Keratinocyte (primary cell): Measurements from ENCODE around the gene GOLGB1.

Experiments used
- CTCF ChIP-seq, 3 experiments: IDR thresholded peaks in 1 of 3; conservative IDR thresholded peaks in 1 of 3; optimal IDR thresholded peaks in 1 of 3; 2 replicates in 2 of 3; 3 replicates in 1 of 3; pipeline versions ENCODE3 to v1.5.1; 2011; ENCODE audit warnings: low read length in 3 of 3, mild to moderate bottlenecking in 3 of 3, moderate library complexity in 2 of 3, control low read depth in 1 of 3, inconsistent platforms in 1 of 3; ENCODE audit not compliant: insufficient read depth in 2 of 3; ENCODE audit errors: extremely low read depth in 1 of 3
- EZH2 ChIP-seq: IDR thresholded peaks from one replicate; pipeline ENCODE4 v1.6.1; 2012; ENCODE audit warnings: inconsistent platforms, mild to moderate bottlenecking, low read length, moderate library complexity

- TF ChIP-seq CTCF (optimal IDR thresholded peaks at IDR 0.05 in 1 of 3, IDR thresholded peaks at IDR 0.05 in 1 of 3, conservative IDR thresholded peaks at IDR 0.05 in 1 of 3; ENCODE audit: extremely low read depth in 1 of 3, insufficient read depth in 2 of 3, low read length in 3 of 3) (no peak), EZH2 (no peak)
Measured at GRCh38 chr3:121627211-121627610, 122.3 kb downstream of the GOLGB1 start.
